DOHH2 (cell line): ENCODE results near the gene TPSAB1.

ENCODE experiments used
- H3F3A ChIP-seq: fragments of 200-600 bp; sonication (generic), shearing (Covaris generic); 2 replicates; pipeline ENCODE4 v1.6.0; 2016; ENCODE audit warnings: antibody characterized with exemption, mild to moderate bottlenecking; ENCODE audit not compliant: control insufficient read depth, insufficient read depth
- H3K27ac ChIP-seq: fragments of 200-600 bp; sonication (generic); 2 replicates; pipeline ENCODE4 v1.5.1; 2014; ENCODE audit warnings: low read depth, mild to moderate bottlenecking, low read length, moderate library complexity
- H3K27me3 ChIP-seq: fragments of 200-600 bp; sonication (generic); 2 replicates; pipeline ENCODE4 v1.6.1; 2014; ENCODE audit warnings: mild to moderate bottlenecking, low read length, mixed read lengths; ENCODE audit not compliant: control insufficient read depth
- H3K36me3 ChIP-seq: fragments of 200-600 bp; sonication (generic); 2 replicates; pipeline ENCODE4 v1.6.1; 2014; ENCODE audit warnings: mild to moderate bottlenecking, low read length, moderate library complexity, mixed read lengths; ENCODE audit not compliant: control insufficient read depth
- H3K4me1 ChIP-seq: fragments of 200-600 bp; sonication (generic); 2 replicates; pipeline ENCODE4 v1.6.1; 2014; ENCODE audit warnings: mild to moderate bottlenecking, low read length, mixed read lengths; ENCODE audit not compliant: control insufficient read depth
- H3K4me2 ChIP-seq: fragments of 200-600 bp; sonication (generic); 2 replicates; pipeline ENCODE4 v1.6.0; 2014; ENCODE audit warnings: mild to moderate bottlenecking, low read length, moderate library complexity
- H3K4me3 ChIP-seq: fragments of 200-600 bp; sonication (generic); 2 replicates; pipeline ENCODE4 v1.5.1; 2014; ENCODE audit warnings: mild to moderate bottlenecking, low read length, mixed read lengths
- H3K79me2 ChIP-seq: fragments of 200-600 bp; sonication (generic); 2 replicates; pipeline ENCODE4 v1.6.1; 2014; ENCODE audit warnings: mild to moderate bottlenecking, low read length, mixed read lengths; ENCODE audit not compliant: control insufficient read depth
- H3K9me2 ChIP-seq: fragments of 200-600 bp; sonication (generic); replicated peaks from 2 replicates; pipeline ENCODE4 v1.6.1; 2014; ENCODE audit warnings: mild to moderate bottlenecking, low read length, mixed read lengths; ENCODE audit not compliant: control insufficient read depth
- H3K9me3 ChIP-seq: fragments of 200-600 bp; sonication (generic); 2 replicates; pipeline ENCODE4 v1.6.1; 2014; ENCODE audit warnings: antibody characterized with exemption, low read length, mixed read lengths; ENCODE audit not compliant: control insufficient read depth, insufficient read depth
- H4K20me1 ChIP-seq: fragments of 200-600 bp; sonication (generic); 2 replicates; pipeline ENCODE4 v1.6.0; 2014; ENCODE audit warnings: low read depth, mild to moderate bottlenecking, antibody characterized with exemption, low read length, moderate library complexity; ENCODE audit not compliant: control insufficient read depth, insufficient read depth
- EZH2phosphoT487 ChIP-seq: fragments of 200-600 bp; sonication (generic); IDR thresholded peaks from 2 replicates; pipeline ENCODE4 v1.6.1; 2017; ENCODE audit warnings: borderline replicate concordance, mild to moderate bottlenecking, antibody characterized with exemption, low read length, moderate library complexity, mixed read lengths
- TF ChIP-seq, protein P1 (sequence below): fragments of 200-600 bp; sonication (generic); IDR thresholded peaks from one replicate; pipeline ENCODE4 v1.5.1; 2014; ENCODE audit warnings: antibody characterized with exemption, mild to moderate bottlenecking, low read depth, low read length; ENCODE audit not compliant: poor library complexity, severe bottlenecking

The TPSAB1 gene

GRCh38 chr16:1282324-1282973 is 41.9 kb downstream of the TPSAB1 start:
- Histone ChIP-seq H3F3A (no peaks in the 10 kb centered on the region), H3K9me2 (no peaks in the 10 kb centered on the region), H3K27me3 (peaks cover 7% of the 10 kb centered on the region; the same call in 1 of the 2 replicates), H3K36me3 (no peaks in the 10 kb centered on the region), H3K9me3 (no peaks in the 10 kb centered on the region), H3K4me2 (no peak overlapping the region), H3K27ac (no peak overlapping the region), H4K20me1 (no peaks in the 10 kb centered on the region), H3K4me3 (no peak overlapping the region), H3K79me2 (no peaks in the 10 kb centered on the region), H3K4me1 (peaks cover 3% of the 10 kb centered on the region; the same call in 1 of the 2 replicates)
- TF ChIP-seq, protein P1, sequence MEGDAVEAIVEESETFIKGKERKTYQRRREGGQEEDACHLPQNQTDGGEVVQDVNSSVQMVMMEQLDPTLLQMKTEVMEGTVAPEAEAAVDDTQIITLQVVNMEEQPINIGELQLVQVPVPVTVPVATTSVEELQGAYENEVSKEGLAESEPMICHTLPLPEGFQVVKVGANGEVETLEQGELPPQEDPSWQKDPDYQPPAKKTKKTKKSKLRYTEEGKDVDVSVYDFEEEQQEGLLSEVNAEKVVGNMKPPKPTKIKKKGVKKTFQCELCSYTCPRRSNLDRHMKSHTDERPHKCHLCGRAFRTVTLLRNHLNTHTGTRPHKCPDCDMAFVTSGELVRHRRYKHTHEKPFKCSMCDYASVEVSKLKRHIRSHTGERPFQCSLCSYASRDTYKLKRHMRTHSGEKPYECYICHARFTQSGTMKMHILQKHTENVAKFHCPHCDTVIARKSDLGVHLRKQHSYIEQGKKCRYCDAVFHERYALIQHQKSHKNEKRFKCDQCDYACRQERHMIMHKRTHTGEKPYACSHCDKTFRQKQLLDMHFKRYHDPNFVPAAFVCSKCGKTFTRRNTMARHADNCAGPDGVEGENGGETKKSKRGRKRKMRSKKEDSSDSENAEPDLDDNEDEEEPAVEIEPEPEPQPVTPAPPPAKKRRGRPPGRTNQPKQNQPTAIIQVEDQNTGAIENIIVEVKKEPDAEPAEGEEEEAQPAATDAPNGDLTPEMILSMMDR: no peak
- no peak for TF ChIP-seq EZH2phosphoT487

DNA sequence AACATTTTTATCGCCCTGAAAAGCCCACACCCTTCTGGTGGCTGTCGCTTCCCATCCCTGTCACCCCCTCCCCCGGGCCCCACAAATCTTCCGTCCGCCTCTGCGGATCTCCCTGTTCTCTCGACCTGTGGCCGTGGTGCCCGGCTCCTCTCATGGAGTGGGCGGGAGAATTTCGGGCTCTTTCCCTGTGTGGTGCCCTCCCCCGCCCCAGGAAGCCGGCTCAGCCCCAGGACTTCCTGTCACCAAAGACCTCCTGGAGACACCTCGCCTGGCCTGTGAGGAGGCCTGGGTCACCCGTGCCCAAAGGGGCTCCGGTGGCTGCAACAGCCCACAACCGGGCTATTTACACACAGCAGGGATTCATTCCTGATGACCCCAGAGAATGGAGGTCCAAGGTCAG is 42.8 kb downstream of the TPSAB1 start:
- Histone ChIP-seq H3K4me1 (peaks cover 3% of the 10 kb centered on the region; the same call in 1 of the 2 replicates), H3K27me3 (peaks cover 5% of the 10 kb centered on the region; the same call in 1 of the 2 replicates), H3F3A (no peaks in the 10 kb centered on the region)

GRCh38 chr16:1283996-1284616 is 43.6 kb downstream of the TPSAB1 start:
- no peaks in the 10 kb centered on the region for H4K20me1 ChIP-seq
- no peaks in the 10 kb centered on the region for H3K9me2 ChIP-seq
- TF ChIP-seq, protein P1: no peak
- no peak for TF ChIP-seq EZH2phosphoT487
- peaks cover 3% of the 10 kb centered on the region; the same call in 1 of the 2 replicates for H3K4me1 ChIP-seq
- H3K4me2 ChIP-seq: no peak overlapping the region
- H3K9me3 ChIP-seq: no peaks in the 10 kb centered on the region
- H3K79me2 ChIP-seq: no peaks in the 10 kb centered on the region
- H3K4me3 ChIP-seq: no peak overlapping the region
- no peaks in the 10 kb centered on the region for H3K36me3 ChIP-seq
- no peak overlapping the region for H3K27ac ChIP-seq
- no peaks in the 10 kb centered on the region for H3F3A ChIP-seq
- H3K27me3 ChIP-seq: no peaks in the 10 kb centered on the region

More for the DNA sequence above, 42.8 kb downstream of the TPSAB1 start:
- Histone ChIP-seq H3K9me2 (no peaks in the 10 kb centered on the region), H3K4me3 (no peak overlapping the region), H3K9me3 (no peaks in the 10 kb centered on the region), H3K27ac (no peak overlapping the region), H3K79me2 (no peaks in the 10 kb centered on the region), H3K4me2 (no peak overlapping the region), H4K20me1 (no peaks in the 10 kb centered on the region), H3K36me3 (no peaks in the 10 kb centered on the region)
- TF ChIP-seq, protein P1: no peak
- no peak for TF ChIP-seq EZH2phosphoT487
